DMS 273 treated with DMSO at 0.1 percent for 48 hours (cell line): ENCODE data around the gene OR2V2.
"Not testable (repeated sequence)": the region's sequence is repeated elsewhere in the genome, so short reads cannot be mapped to it uniquely, and the experiment has no call there.

Experiments
- DNase-seq: peaks from one replicate; lab custom pipeline; 2025; lab: John Stamatoyannopoulos, UW

The OR2V2 gene

GRCh38 chr5:181114844-181115778 lies 32.3 kb upstream of the OR2V2 start:
- no peak for DNase-seq

- DNase-seq, result no peak
These were observed 29.0 kb upstream of the OR2V2 start for GRCh38 chr5:181118369-181118768.

- no peak for DNase-seq
These were observed 28.3 kb upstream of the OR2V2 start for GRCh38 chr5:181119105-181119504.

- DNase-seq, result no peak
These were observed 27.1 kb upstream of the OR2V2 start for GRCh38 chr5:181120306-181120705.

- no peak for DNase-seq
These were observed 26.6 kb upstream of the OR2V2 start for GRCh38 chr5:181120761-181121160.

GRCh38 chr5:181121675-181122561 lies 25.5 kb upstream of the OR2V2 start:
- DNase-seq, result no peak

GRCh38 chr5:181124526-181124925 lies 22.9 kb upstream of the OR2V2 start:
- DNase-seq, result no peak

- DNase-seq, result no peak
These were observed 20.5 kb upstream of the OR2V2 start for GRCh38 chr5:181126841-181127240.

- no peak for DNase-seq
These were observed 19.9 kb upstream of the OR2V2 start for GRCh38 chr5:181127456-181127855.

GRCh38 chr5:181127907-181128626 lies 19.3 kb upstream of the OR2V2 start:
- DNase-seq, result no peak

GRCh38 chr5:181129601-181130000 lies 17.8 kb upstream of the OR2V2 start:
- DNase-seq, result no peak

GRCh38 chr5:181130081-181130480 lies 17.3 kb upstream of the OR2V2 start:
- not testable (repeated sequence) for DNase-seq

GRCh38 chr5:181130832-181131496 lies 16.4 kb upstream of the OR2V2 start, which contains the start of gene OR2V1:
Gene OR2V1, minus strand, starts transcription at chr5:181131169. Its CDS starts 5,865 bp downstream, at chr5:181125304.
- no peak for DNase-seq

- DNase-seq, result no peak
These were observed 15.9 kb upstream of the OR2V2 start for GRCh38 chr5:181131514-181131913.

- no peak for DNase-seq
These were observed 14.3 kb upstream of the OR2V2 start for GRCh38 chr5:181133083-181133482.

- DNase-seq, result no peak
These were observed 13.7 kb upstream of the OR2V2 start for GRCh38 chr5:181133610-181134231.

- no peak for DNase-seq
These were observed 13.1 kb upstream of the OR2V2 start for GRCh38 chr5:181134259-181134658.

- DNase-seq, result no peak
These were observed 10.9 kb upstream of the OR2V2 start for GRCh38 chr5:181136361-181136955.

- no peak for DNase-seq
These were observed 9.1 kb upstream of the OR2V2 start for GRCh38 chr5:181138258-181138657.

GRCh38 chr5:181140766-181141165 lies 6.6 kb upstream of the OR2V2 start:
- DNase-seq, result no peak

- DNase-seq, result no peak
These were observed 5.3 kb upstream of the OR2V2 start for GRCh38 chr5:181142054-181142453.
